ENCODE measurements around the gene FLT4.

GRCh38 chr5:180599590-180599914 lies 49.8 kb downstream of the FLT4 start:
- no peak for TF ChIP-seq CEBPZ (IDR thresholded peaks at IDR 0.05; ENCODE audit: borderline replicate concordance, low read depth, low read length)
- TF ChIP-seq RAD21 (CRISPR knock-in tag; conservative IDR thresholded peaks at IDR 0.05 in 1 of 2, IDR thresholded peaks at IDR 0.05 in 1 of 2), result no peak
- no peak for TF ChIP-seq RNF2 (IDR thresholded peaks at IDR 0.05)
- TF ChIP-seq ZBTB43 (CRISPR knock-in tag; IDR thresholded peaks at IDR 0.05), result no peak
- TF ChIP-seq ZNF282 (CRISPR knock-in tag; IDR thresholded peaks at IDR 0.05), result no peak
- no peak for TF ChIP-seq EP300 (IDR thresholded peaks at IDR 0.05; ENCODE audit: low read length)
- no peak for TF ChIP-seq SPI1 (IDR thresholded peaks at IDR 0.05; ENCODE audit: borderline replicate concordance, low read depth, low read length)
- no peak for TF ChIP-seq MAX (CRISPR knock-in tag; IDR thresholded peaks at IDR 0.05)
